Stimulated activated CD4-positive, alpha-beta T cell treated with anti-CD3 and anti-CD28 coated beads, TNF-alpha, amount 100 ng/mL, for 4 hours (primary cell): Measurements from ENCODE around the gene RAB29.

Experiments used
- DNase-seq, 3 experiments: peaks; one replicate each; pipeline ENCODE4 v3.0.0-alpha.2; 2020; ENCODE audit warnings: low read depth in 3 of 3

The RAB29 gene

DNA sequence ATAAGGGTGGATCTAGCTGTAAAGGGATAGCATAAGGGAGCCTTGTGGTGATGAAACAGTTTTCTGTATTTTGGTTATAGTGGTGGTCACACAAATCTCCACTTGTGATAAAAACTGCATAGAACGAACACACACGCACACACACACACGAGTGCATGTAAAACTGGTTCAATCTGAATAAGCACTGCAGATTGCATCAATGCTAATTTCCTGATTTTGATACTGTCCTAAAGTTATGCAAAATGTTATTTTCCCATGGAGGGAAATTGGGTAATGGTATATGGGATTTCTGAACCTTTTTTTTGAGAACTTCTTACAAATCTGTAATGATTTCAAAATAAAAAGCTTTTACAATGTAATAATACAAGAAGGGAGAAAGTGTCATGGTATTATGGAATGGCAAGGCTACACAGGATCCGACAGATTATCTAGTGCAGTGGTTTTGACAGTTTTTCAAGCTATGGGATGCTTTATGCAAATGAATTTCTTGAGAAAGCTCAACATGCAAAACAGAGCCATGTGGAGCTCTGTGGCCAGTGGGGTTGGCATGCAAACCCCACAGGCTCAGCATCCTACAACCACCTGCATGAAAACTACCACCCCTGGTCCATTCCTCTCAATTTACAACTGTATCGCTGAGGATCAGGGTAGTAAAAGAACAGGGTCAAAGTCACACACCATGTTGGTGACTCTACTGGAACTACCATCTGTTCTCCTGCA, 18.9 kb upstream of the RAB29 start:
- DNase-seq, result no peak

GRCh38 chr1:205792961-205793673, 17.8 kb upstream of the RAB29 start:
- no peak for DNase-seq

- no peak for DNase-seq
These were observed 17.2 kb upstream of the RAB29 start for GRCh38 chr1:205792481-205792881.

DNA sequence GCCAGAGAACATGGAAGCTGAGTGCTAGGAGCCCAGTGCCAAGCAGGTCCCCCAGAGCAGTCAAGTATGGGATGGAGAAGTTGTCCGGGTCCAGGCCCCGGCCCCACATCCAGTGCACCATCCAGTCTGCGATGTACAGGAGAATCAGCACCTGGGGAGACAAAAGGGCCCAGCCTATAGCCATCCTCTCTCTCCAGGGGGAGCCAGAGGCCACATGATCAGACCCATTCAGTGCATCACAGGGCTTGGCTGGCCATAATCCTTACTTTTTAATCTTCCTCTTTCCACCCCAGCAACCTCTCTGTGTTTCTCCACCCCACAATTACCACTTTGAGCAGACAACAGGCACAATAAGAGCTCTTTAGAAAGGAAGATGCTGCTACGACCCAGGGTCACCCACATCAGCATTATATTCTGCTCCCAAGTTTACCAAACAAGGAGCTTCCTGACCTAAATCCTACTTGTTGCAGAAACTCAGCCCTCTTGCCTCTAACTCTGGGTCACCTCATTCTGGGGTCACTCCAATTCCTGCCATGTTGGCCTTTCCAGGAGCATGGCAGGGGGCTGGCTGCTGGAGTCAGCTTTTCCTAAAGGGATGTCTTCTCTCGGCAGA, 16.4 kb upstream of the RAB29 start:
- DNase-seq, result peak in 2 of 3 experiments; percentile 27 to 39

DNA sequence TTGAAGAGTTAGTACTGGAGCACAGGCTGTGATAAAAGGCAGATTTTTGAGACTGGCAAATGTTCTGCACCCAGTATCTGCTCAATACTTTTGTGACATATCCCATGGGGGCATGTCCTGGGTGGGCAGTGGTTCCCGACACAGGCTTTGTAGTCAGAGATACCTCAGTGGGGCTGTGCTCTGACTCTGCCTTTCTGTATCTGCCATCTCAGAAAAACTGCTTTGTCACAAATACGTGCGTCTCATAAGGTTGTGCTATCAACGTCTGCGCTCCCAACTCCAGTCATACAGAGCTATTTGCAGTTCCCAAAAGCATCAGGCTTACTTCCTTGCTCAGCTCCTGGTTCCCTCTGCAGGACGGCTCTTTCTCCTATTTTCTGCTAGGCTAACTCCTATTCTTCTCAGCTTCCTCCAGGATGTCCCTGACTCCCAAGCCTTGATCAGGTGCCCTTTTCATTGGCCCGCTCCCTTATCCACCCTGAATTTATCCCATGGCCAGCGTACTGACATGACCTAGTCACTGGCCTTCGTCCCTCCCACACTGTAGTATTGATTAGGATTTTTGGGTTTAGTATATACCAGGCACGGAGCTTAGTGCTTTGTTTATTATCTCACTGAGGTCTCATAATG, 12.1 kb upstream of the RAB29 start:
- DNase-seq, result no peak

- DNase-seq, result no peak
These were observed 11.3 kb upstream of the RAB29 start for GRCh38 chr1:205786601-205787000.

DNA sequence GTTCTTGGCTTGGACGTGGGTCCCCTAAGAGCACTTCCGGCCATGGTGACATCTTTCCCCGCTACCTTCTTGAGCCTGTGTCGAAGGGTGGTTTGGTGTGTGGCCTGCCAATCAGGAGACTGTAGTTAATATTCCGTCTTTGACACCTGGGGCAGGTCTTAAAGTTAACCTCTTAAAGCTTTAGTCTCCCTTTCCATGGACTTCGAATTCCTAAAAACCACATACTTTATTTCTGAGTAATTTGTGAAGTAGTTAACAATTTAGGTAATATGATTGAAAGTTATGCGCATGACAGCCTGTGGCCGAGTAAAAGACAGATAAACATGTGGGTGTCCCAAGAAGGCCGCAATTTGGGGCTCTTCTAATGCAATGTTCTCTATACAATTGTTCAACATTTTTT, 10.2 kb upstream of the RAB29 start:
- no peak for DNase-seq

DNA sequence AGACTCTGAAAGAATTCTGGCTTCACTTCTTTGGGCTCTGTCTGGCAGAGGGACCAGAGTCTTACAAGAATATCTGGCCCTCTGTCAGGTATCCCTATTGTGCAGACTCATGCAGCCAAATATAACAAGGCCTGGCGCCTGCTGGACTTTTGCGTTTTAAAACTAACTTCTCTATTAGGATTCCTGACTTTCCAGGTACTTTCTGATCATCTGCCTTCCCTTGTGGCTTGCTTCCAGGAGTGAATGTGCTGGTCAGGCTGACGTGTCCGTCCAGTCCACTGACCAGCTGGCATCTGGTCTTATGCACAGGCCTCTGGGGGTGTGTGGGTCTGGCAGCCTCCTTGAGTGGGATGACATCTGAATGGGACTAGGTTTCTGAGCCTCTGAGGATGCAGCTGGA, 8.6 kb upstream of the RAB29 start:
- no peak for DNase-seq

- DNase-seq, result no peak
These were observed 8.1 kb upstream of the RAB29 start for GRCh38 chr1:205783433-205783795.

DNA sequence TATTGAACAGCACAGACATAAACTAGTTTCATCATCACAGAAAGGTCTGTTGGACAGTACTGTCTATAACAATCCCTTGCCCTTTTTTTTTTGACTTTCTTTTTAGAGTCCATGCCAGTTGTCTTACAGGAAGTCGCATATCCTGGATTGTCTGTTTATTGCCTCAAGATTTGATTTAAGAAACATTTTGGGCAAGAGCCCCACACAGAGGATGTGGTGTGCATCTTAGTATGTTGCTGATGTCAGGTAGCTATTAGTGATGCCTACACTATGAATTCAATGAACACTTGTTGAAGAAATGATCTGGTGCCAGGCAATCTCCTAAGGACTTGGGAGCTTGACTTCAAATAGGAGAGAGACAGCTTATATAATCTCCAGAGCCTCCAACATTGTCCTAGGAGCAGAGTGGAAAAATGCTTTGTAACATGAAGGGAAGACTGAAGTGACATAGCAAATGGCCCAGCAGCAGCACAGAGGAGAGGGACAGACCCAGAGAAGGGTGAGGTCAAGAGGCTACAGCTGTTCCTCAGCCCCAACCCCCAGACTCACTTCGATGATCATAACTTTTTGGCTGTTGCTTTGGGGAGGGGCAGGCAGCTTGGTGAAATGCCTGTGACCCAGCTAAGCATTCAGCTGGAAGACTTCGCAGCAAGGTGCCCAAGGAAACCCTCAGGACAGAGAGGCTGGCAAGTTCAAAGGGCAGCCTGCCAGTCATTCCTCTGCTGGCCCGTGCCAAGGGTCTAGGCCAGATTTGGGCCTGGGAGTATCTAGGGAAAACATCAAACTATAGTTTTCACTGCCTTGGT, 7.5 kb upstream of the RAB29 start:
- no peak for DNase-seq

DNA sequence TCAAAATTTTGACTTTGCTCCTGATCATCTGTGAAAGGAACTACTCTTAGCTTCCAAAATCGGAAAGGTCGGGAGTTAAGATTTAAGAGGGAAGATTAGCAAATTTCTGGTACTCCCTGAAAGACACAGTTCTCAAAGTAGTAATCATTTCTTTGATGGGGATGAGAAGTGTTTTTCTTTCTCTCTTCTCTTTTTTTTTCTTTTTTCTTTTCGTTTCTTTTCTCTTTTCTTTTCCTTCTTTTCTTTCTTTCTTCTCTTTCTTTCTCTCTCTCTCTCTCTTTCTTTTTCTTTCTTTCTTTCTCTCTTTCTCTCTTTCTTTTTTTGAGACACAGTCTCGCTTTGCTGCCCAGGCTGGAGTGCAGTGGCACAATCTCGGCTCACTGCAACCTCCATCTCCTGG, 5.1 kb upstream of the RAB29 start:
- no peak for DNase-seq

- no peak for DNase-seq
These were observed 2.7 kb upstream of the RAB29 start for GRCh38 chr1:205777994-205778393.

DNA sequence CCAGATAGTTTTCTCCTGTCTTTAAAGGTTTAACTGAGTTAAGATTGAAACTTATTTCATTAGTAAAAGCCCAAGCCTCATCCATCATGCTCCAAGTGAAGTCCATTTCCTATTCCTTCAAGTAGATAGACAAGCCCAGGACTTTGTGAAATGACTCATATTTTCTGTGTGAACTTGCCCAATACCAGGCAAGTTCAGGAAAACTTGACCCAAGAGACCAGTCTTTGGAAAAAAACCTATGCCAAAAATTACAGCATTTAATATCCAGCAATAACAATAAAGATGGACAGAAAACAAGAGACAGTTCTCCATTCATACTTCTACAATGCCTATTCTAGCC, 405 bp upstream of the RAB29 start:
- no peak for DNase-seq

GRCh38 chr1:205774198-205775014, 876 bp downstream of the RAB29 start:
- peak in 1 of 3 experiments; percentile 10 for DNase-seq

DNA sequence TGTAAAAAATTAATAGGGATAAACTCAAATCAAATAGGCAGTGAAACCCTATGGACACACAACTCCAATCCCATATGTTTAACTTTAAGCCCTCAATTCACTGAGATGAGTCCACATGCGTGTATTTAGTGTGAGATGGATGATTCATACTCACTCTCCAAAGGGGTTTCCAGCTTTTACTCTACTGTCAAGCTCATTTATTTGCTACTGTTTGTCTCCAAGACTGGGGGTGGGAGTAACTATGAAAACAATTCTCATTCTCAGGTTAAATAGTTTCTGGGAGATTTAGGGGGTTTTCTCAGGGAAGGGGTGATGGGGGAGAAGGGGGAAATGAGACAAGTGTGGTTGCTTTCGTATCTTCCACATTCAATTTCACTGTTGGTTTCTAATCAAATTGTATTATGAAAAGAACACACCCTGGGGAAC, 2.7 kb downstream of the RAB29 start:
- no peak for DNase-seq

DNA sequence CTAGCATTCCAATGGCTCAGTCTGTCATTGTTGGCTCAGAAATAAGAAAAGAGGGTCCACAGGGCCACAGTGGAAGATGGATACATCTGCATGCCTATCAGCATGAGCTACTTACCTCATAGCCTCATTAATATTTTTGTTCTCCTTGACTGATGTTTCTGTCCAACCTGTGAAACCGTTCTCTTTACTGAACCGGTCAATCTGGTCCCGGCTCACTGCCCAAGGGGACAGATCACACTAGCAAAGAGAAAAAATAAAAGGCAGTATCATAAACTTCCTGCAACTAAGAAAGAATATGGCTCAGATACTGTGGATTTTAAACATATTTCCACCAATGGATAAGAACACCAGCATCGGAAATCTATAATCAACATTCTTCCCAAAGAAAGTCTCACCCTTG, 4.7 kb downstream of the RAB29 start:
- no peak for DNase-seq

- no peak for DNase-seq
These were observed 5.5 kb downstream of the RAB29 start for GRCh38 chr1:205769641-205770365.

- no peak for DNase-seq
These were observed 8.0 kb downstream of the RAB29 start for GRCh38 chr1:205767248-205767647.

DNA sequence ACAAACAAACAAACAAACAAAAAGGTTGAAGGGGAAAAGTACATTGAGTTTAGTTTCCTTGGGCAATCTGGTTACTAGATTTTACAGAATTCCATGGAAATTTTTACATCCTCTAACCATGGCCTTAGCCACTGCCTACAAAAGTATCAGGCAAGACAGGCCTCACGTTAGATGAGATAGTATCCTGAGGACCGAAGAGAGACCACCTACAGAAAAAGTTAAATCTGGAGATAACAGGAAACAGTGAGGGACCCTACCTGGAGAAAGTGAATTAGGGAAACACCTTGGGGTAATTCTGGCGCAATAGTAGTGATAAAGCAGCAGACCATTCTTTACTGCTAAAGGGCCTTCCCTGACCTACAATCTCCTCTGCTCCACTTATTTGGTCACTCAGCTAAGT, 8.7 kb downstream of the RAB29 start:
- DNase-seq, result no peak

DNA sequence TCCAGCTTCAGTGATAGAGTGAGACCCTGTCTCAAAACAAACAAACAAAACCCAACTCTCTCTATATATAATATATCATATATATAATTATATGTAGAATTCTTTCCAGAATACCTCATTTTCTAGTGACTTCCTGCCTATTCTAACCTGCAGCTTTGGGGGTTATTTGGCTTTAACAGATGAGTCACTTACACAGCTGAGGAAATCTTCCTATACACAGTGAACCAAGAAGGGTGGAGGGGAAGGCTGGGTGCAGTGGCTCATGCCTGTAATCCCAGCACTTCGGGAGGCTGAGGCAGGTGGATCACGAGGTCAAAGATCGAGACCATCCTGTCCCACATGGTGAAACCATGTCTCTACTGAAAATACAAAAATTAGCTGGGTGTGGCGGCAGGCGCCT, 9.2 kb downstream of the RAB29 start:
- DNase-seq, result no peak
